Right cardiac atrium (tissue), 5 donors: Measurements from ENCODE around the gene TUBGCP4. TPM values are rescaled to one million over a fixed set of nuclear protein-coding genes. Genes with fewer than 3 reads are reported as not detected.

Experiments used
- ATAC-seq, 2 donors: fragments of 200-7000 bp; cut with Tn5 transposase; one replicate each; pipeline versions ENCODE4 v1.8.0 to v1.9.1; 2020; ENCODE audit warnings: moderate library complexity in 2 of 2, mild to moderate bottlenecking in 1 of 2
- DNase-seq, 3 donors: peaks; one replicate each; pipeline ENCODE4 v3.0.0-alpha.2; 2020
- H3K27ac ChIP-seq: one replicate; pipeline ENCODE4 v1.5.1; 2013; ENCODE audit warnings: mild to moderate bottlenecking, low read length, control low read depth, moderate library complexity
- H3K27me3 ChIP-seq: one replicate; pipeline ENCODE4 v1.6.1; 2013; ENCODE audit not compliant: control insufficient read depth, insufficient read depth
- H3K4me1 ChIP-seq: one replicate; pipeline ENCODE4 v1.6.1; 2013; ENCODE audit warnings: low read length; ENCODE audit not compliant: control insufficient read depth, insufficient read depth
- H3K4me3 ChIP-seq: one replicate; pipeline ENCODE4 v1.5.1; 2013; ENCODE audit warnings: low read length, control low read depth
- H3K9me3 ChIP-seq: one replicate; pipeline ENCODE4 v1.6.1; 2013; ENCODE audit warnings: low read length; ENCODE audit not compliant: control insufficient read depth
- WGBS: extraction: QIAGEN DNeasy Blood & Tissue Kit; methylation state at CpG from one replicate; pipeline ENCODE4 v1.1.7; 2013; 5-methylcytosine and 5-hydroxymethylcytosine counted together
- intact Hi-C, 4 donors: fragments of 100-400 bp; cut with DNase I; formaldehyde crosslinking; loops; one replicate each; pipeline versions ENCODE4 v1.11.0 to v1.14.0; 2022 to 2023
- polyA plus RNA-seq: library from polyadenylated mRNA; stranded (reverse); fragments of 200-250 nt; gene quantifications from one replicate; pipeline ENCODE4 v1.2.3, GENCODE V29; 2013
- total RNA-seq, 4 donors: library from RNA; stranded (reverse); fragmentation: NEBNext Ultra II Directional; extraction: Animal tissue kit (Norgen Biotek cat#: 25700); gene quantifications; one replicate each; pipeline ENCODE4 v1.2.1, GENCODE V29; 2021
- donor health status: healthy with polysubstance abuse.
- donor health status: DM: no; HTN: yes; CAD: no.
- donor health status: DM: no; HTN: no; CAD: no.
- donor health status: DM: no; HTN: yes; CAD: no; lungs with severe emphysema.
- donor health status: DM: yes; HTN: yes; CAD: no.

TUBGCP4 gene
- total and polyA plus RNA-seq, 5 donors = 5.2 to 12.4 (median 11.4) TPM

DNA sequence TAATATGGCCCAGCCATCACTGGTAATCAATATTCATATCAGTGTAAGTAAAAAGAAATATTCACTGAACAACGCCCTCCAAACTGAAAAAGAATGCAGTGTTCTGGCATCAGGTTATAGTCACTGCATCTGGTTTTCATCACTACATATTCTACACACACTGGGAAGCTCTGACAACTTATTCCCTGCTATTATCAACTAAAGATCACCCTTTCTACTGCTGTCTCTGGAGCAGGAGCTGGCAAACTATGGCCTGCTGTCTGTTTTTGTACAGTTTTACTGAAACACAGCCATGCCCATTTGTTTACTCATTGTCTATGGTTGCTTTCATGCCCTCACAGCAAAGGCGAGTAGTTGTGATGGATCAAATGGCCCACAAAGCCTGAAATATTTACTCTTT lies 35.3 kb downstream of the TUBGCP4 start:
- Histone ChIP-seq H3K4me3 (no peak overlapping the region), H3K27ac (no peak overlapping the region), H3K27me3 (no peaks in the 10 kb centered on the region), H3K4me1 (no peaks in the 10 kb centered on the region), H3K9me3 (no peaks in the 10 kb centered on the region)
- intact Hi-C loops = no loop called here
- DNase-seq (no peak), ATAC-seq (no peak)
- WGBS = 61% methylated on average over 2 of the region's 2 CpGs

DNA sequence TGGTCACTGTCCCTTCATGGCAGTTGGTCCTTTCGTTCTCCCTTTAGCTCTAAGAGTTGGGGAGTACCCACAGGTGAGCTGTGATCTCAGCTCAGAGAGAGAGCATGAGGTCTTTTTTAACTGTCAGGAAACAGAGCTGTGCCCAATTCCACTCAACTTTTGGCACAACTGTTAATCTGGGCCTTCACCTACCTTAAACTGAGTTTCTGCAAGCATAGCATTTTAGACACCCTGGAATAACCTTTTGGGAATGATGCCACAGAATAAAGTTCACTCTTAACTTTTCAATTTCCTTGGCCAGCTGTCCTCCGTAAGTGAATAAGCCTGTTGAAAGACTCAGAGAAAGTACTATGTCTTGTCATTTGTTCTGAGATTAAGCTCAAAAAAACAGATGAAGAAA lies 35.9 kb downstream of the TUBGCP4 start:
- H3K27ac ChIP-seq = no peak overlapping the region

DNA sequence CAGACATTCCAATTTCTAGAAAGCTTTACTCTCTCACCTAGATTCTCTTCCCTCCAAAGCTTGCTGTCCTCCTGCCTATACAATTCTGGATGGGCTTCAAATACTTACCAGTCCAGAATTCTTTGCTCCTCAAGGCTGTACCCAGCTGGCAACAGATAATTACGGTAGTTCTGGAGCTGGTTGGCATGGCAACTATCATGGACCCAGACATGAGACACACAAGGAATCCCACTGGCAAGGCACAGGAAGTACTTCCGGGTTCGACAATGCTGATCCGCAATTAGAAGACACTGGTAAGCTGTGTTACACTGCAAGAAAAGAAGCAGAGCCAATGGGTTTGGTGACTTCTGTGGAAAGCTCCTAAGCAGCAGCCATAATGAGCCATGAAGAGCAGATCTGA lies 37.9 kb downstream of the TUBGCP4 start:
- no peak for DNase-seq
- no peak overlapping the region for H3K27ac ChIP-seq
- no peak for ATAC-seq
- no peaks in the 10 kb centered on the region for H3K27me3 ChIP-seq
- intact Hi-C loops = no loop called here
- no peaks in the 10 kb centered on the region for H3K9me3 ChIP-seq
- no peak overlapping the region for H3K4me3 ChIP-seq
- WGBS = 32% methylated on average over 4 of the region's 4 CpGs
- no peaks in the 10 kb centered on the region for H3K4me1 ChIP-seq

More for the DNA sequence above, 35.9 kb downstream of the TUBGCP4 start:
- H3K9me3 ChIP-seq = no peaks in the 10 kb centered on the region
- no peak for ATAC-seq
- no peak for DNase-seq
- no peak overlapping the region for H3K4me3 ChIP-seq
- H3K27me3 ChIP-seq = no peaks in the 10 kb centered on the region
- intact Hi-C loops = no loop called here
- H3K4me1 ChIP-seq = no peaks in the 10 kb centered on the region
- WGBS = 72% methylated on average over 2 of the region's 2 CpGs

DNA sequence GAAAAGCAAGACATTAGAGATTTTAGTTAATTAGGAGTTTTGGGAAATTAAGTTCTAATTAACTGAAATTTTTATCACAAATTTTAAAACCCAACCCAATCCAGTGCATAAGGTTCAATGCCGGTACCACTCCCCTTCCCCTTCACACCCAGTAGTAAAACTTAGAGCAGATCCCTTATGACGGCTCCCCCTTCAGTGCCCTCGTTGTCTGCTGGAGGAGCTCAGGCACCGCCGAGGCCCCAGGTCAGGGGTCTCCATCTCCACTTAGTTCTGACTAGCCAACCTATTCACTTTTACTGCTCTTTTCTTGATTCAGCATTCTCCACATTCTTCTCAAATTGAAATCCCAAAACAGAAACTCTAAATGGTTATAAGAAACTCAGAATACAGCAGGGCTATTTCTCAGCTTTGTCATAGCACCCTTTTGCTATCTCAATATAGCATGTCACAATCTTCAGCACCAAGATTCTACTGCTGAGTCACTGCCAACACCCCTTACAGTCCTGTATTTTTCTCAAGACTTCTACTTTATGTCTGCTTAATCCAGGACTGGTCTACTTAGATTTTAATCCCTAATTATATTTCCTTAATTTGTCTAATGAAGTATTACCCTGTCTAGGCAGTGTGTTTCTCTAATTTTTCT lies 39.8 kb downstream of the TUBGCP4 start:
- H3K9me3 ChIP-seq = no peaks in the 10 kb centered on the region
- no peaks in the 10 kb centered on the region for H3K27me3 ChIP-seq
- intact Hi-C loops = no loop called here
- no peak overlapping the region for H3K4me3 ChIP-seq
- DNase-seq (no peak), ATAC-seq (no peak)
- 82% methylated on average over 5 of the region's 5 CpGs for WGBS
- H3K27ac ChIP-seq = no peak overlapping the region
- H3K4me1 ChIP-seq = no peaks in the 10 kb centered on the region

DNA sequence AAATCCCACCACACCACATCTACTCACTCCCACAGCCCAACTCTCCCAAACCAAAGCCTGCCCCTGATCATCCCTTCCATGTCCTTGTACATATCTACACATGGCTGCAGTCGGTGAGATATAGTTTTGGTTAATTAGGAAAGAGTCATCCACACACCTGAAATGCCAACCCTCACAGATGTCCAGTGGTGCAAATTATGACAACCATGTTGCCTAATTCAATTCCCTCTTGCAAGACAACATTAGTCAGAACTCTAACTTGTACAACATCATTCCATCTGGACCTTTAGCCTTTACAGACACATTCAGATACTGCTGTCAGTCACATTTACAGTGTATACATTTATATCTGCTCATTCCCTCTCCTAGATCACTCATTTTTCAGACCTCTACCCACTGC lies 41.2 kb downstream of the TUBGCP4 start:
- DNase-seq (no peak), ATAC-seq (no peak)
- Histone ChIP-seq H3K27me3 (no peaks in the 10 kb centered on the region), H3K4me3 (no peak overlapping the region), H3K27ac (no peak overlapping the region), H3K9me3 (no peaks in the 10 kb centered on the region), H3K4me1 (no peaks in the 10 kb centered on the region)
- intact Hi-C loops = no loop called here
- 90% methylated on average over 1 of the region's 1 CpG for WGBS

DNA sequence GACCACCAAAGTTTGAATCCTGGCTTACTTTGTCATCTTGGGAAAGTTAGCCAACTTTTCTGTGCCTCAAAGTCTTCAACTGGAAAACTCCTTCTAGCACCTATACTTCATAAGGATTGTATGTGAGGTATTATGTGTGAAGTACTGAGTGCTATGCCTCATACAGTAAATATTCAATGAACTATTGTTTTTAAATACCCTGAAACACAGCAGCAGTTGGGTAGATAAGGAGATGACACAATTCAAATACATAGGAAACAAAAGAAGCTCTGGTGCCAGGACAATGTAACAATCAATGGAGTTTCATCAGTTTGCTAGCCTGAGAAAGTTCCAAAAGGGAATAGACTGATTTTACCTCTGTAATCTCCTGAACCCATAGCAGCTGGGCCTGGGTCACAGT lies 43.3 kb downstream of the TUBGCP4 start:
- no peaks in the 10 kb centered on the region for H3K4me1 ChIP-seq
- no peaks in the 10 kb centered on the region for H3K27me3 ChIP-seq
- no peak overlapping the region for H3K4me3 ChIP-seq
- intact Hi-C loops = no loop called here
- H3K27ac ChIP-seq = no peak overlapping the region
- DNase-seq = no peak
- no peak for ATAC-seq
- no peaks in the 10 kb centered on the region for H3K9me3 ChIP-seq

DNA sequence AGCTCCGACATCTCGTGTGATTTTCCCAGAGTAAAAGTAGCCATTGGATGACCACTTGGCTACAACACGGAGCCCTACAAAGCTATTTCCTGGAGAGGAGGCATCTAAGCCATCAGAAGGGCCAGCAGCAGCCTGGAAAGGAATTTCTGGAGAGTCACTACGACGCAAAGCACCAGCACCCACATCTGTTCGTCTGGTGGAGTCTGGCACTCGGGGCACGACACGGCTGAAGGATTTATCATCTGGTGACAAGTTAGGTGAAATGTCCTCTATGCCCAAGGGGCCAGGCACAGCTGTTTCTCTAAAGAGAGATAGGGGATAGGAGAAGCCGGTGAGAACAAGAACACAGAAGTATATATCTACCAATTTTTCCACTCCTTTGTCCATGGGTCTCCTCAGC lies 49.5 kb downstream of the TUBGCP4 start:
- Histone ChIP-seq H3K4me3 (no peak overlapping the region), H3K9me3 (no peaks in the 10 kb centered on the region), H3K27ac (no peak overlapping the region), H3K27me3 (no peaks in the 10 kb centered on the region), H3K4me1 (no peaks in the 10 kb centered on the region)
- DNase-seq (no peak), ATAC-seq (no peak)
- intact Hi-C loops = no loop called here
- WGBS = 70% methylated on average over 10 of the region's 10 CpGs

DNA sequence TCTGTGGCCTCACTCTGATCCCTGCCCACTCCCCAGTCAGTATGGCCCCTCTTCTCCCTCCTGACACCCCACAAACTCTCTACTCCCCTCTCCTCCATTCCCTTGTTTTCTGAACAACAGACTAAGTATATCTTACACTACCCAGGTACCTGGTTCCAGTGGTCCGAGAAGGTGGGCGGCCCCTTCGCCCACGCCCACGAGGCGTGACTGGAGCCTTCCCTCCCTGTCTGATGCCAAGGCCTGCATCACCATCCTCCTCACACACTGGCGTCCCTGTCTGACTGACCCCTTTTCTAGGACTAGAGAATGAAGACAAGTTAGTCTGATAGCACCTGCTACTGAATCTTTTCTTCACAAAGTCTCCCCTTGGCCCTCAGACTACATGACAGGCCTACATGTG lies 50.0 kb downstream of the TUBGCP4 start:
- 96% methylated on average over 7 of the region's 7 CpGs for WGBS
- H3K27ac ChIP-seq = no peak overlapping the region
- intact Hi-C loops = no loop called here
- DNase-seq (no peak), ATAC-seq (no peak)
- no peak overlapping the region for H3K4me3 ChIP-seq
- H3K9me3 ChIP-seq = no peaks in the 10 kb centered on the region
- H3K27me3 ChIP-seq = no peaks in the 10 kb centered on the region
- no peaks in the 10 kb centered on the region for H3K4me1 ChIP-seq

DNA sequence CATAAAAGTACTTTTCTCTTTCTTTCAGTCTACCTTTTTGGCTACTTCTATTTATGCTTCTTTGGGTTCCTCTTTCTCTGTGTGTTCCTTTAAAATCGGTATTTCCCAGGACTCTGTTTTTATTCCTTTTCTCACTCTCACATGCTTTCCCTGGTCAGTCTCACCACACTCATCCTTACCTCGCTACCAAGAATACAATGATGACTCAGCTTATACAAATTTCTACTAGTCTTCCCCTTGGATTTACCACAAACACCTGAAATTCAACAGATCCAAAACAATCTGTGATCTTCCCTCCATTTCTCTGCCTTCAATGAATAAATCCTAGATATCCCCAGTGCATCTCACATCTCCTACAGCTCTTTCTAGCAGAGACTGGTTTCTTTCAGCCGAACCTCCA lies 52.9 kb downstream of the TUBGCP4 start:
- H3K9me3 ChIP-seq = no peaks in the 10 kb centered on the region
- H3K4me3 ChIP-seq = no peak overlapping the region
- DNase-seq = no peak
- H3K27ac ChIP-seq = no peak overlapping the region
- no peak for ATAC-seq
- 95% methylated on average over 3 of the region's 3 CpGs for WGBS
- intact Hi-C loops = no loop called here
- no peaks in the 10 kb centered on the region for H3K27me3 ChIP-seq
- H3K4me1 ChIP-seq = no peaks in the 10 kb centered on the region

DNA sequence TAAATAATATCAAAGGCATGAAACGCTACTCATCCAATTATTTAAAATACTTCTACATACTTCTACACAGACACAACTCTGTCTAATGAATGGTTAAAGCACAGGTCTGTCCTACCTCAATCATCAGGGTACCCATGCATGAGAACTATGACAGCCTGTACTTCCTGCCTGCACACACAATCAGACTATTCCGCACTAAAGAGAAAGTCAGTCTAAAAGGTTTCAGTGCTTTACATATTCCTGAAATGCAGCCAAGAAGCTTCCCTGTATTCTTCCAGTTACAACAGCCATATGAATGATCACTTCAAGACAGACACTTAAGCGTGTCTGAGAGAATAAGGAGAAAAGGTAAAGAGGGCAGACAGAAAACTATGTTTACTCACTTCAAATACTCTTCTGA lies 58.8 kb downstream of the TUBGCP4 start:
- Histone ChIP-seq H3K27me3 (no peaks in the 10 kb centered on the region), H3K9me3 (no peaks in the 10 kb centered on the region), H3K4me3 (no peak overlapping the region), H3K27ac (no peak overlapping the region), H3K4me1 (no peaks in the 10 kb centered on the region)
- intact Hi-C loops = no loop called here
- DNase-seq = no peak
- 62% methylated on average over 3 of the region's 3 CpGs for WGBS
- ATAC-seq = no peak

DNA sequence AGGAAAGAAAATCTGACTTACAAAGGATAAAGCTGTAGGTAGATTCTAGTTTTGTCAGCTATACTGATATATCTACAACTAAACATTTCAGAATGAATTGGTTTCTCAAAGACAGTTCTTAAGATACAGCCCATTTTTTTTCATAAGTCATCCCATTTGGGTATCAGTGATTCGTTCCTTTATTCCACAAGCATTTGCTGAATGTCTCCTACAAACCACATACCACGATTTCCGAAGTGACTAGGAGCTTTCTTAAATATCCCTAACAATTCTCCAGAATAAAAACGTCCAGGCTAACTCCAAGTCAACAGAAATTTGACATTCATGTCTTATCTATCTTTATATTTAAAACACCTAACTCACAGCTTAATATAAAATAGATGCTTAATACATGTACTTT lies 62.3 kb downstream of the TUBGCP4 start:
- Histone ChIP-seq H3K4me3 (no peak overlapping the region), H3K9me3 (no peaks in the 10 kb centered on the region), H3K4me1 (no peaks in the 10 kb centered on the region), H3K27me3 (no peaks in the 10 kb centered on the region), H3K27ac (no peak overlapping the region)
- intact Hi-C loops = no loop called here
- DNase-seq (no peak), ATAC-seq (no peak)
- 89% methylated on average over 4 of the region's 4 CpGs for WGBS

DNA sequence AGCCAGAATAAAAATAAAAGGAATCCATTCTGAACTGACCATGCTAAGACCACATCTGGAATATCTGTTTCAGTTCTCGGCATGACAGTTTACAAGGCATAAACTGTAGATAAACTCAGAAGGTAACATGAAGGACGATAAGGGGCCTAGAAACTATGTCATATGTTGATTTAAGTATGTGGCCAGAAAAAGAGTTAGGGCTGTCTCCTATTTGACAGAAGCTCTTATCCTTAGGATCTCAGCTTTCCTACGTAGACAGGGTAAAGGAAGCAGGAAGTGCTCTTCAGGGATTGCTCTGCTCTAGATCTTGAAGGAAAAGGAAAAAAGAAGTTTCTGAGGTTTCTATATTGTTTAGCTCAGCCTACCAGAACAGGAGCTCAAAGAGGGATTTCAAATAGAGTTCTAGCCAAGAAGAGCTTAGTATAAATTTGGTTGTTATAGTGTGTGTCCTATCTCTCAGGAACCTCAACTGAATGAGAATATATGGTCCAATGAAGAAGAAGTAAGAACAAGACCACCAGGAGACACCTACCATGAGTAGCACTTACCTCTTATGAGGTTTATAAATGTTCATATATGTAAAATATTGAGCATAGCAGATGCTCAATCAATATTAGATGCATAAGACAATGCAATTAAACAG lies 62.9 kb downstream of the TUBGCP4 start:
- WGBS = 73% methylated on average over 3 of the region's 3 CpGs
- no peaks in the 10 kb centered on the region for H3K27me3 ChIP-seq
- intact Hi-C loops = no loop called here
- H3K4me1 ChIP-seq = no peaks in the 10 kb centered on the region
- no peaks in the 10 kb centered on the region for H3K9me3 ChIP-seq
- no peak overlapping the region for H3K4me3 ChIP-seq
- no peak for DNase-seq
- H3K27ac ChIP-seq = no peak overlapping the region
- ATAC-seq = no peak
